ENCODE data around the gene SC5D. TPM values are rescaled to one million over a fixed set of nuclear protein-coding genes. Genes with fewer than 3 reads are reported as not detected.

The SC5D gene
- total RNA-seq, 2 donors from 2014 or later, result 21.5 to 27.4 TPM

DNA sequence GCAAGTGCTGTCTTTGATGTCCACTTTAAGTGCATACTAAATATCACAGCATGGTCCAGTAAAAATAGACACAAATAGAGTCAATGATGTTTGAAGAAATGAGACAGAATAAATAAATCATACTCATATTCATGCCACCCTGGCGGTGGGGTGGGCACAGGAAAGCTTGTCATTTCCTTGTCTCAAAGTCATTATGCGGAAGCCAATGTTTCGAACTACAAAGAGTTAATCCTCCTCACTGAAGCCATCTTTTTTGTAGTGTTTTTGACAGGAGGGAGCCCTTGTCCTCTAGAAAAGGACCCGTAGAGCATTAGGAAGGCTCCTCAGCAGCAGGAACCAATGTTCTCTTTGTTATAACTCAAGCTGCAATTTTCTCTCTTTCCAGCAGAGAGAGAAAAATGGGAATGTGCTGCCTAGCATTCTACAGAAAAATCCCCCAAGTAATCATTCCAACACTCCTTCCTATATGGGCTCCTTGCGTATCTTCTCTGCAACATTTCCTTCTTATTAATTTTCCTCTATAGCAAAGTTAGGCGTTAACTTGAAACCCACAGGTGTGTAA is 30.6 kb downstream of the SC5D start:
- intact Hi-C loops (cut with DNase I), result loop anchor here (5.0 kb wide), 1 partner anchor 214 kb away; no protein-coding TSS in a partner anchor
- no peak for DNase-seq (ENCODE audit: low spot score)

GRCh38 chr11:121326230-121326629 is 33.7 kb downstream of the SC5D start:
- DNase-seq (ENCODE audit: low spot score), result no peak
- intact Hi-C loops (cut with DNase I), result no loop called here

GRCh38 chr11:121327553-121327952 is 35.0 kb downstream of the SC5D start:
- intact Hi-C loops (cut with DNase I), result no loop called here
- DNase-seq (ENCODE audit: low spot score), result no peak

- no peak for DNase-seq (ENCODE audit: low spot score)
- intact Hi-C loops (cut with DNase I), result no loop called here
Measured at GRCh38 chr11:121328176-121328966, 35.8 kb downstream of the SC5D start.

- no peak for DNase-seq (ENCODE audit: low spot score)
- intact Hi-C loops (cut with DNase I), result no loop called here
Measured at GRCh38 chr11:121328967-121329679, 36.6 kb downstream of the SC5D start.

- DNase-seq (ENCODE audit: low spot score), result no peak
- intact Hi-C loops (cut with DNase I), result no loop called here
Measured at GRCh38 chr11:121329781-121330395, 37.3 kb downstream of the SC5D start.

GRCh38 chr11:121330614-121331435 is 38.3 kb downstream of the SC5D start:
- DNase-seq (ENCODE audit: low spot score), result no peak
- intact Hi-C loops (cut with DNase I), result no loop called here

DNA sequence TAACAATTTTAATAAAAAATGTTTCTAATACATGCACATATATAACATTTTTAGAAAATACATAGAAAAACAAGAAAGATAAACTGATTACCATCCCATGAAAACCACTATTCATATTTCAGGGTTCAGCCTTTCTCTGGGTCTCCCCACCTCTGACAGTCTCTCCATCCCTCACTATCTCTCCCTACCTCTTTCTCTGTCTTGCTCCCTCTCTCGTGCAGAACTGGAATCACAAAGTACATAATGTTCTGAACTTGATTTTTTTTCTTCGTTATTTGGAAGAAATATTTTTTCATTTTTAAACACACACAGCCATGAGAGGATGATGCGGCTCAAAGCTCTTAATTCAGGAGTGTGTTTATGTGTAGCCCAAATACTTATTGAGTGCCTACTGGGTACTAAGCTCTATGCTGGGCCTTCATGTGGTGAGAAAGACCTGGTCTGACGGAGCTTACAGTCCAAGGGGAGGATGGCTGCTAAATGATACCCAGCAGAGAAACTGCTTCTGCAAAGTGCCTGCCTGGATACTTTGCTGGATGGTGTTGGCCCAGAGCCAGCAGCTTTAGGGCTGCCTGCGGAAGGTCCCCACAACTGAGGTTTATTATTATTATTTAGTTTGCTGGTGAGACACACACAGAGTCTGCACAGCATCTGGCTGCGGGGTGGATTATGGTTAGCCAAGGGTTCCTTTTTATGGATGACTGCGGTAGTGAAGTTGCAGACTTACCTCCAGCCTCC is 42.6 kb downstream of the SC5D start:
- DNase-seq (ENCODE audit: low spot score), result no peak
- intact Hi-C loops (cut with DNase I), result no loop called here

DNA sequence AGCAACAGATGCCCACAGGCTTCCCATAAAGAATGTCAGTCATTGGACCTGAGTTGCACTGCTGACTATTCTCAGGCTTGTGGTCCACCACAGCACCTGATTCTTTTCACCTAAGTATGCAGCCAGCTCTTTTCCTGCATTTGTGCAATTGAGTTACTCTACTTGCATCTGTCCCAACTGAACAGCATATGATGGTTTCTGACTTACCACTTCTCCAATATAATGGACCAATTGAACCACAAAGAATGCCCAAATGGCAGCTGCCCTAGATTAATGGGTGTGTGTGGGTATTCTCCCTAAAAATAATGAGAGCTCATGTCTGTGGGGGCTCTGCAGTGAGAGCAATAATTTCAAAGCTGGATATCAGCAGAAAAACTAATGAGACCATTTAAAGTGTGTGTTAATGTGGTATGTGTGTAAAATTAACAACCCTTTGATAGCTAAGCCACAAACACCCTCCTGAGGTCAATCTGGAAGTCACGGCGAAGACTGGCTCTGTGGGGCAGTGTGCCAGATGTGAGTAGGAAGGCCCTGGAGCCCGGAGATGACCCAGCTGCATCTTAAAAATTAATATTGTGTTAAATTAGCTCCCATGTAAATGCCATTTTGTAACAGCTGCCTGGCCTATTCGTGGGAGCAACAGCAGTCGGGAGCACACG is 43.8 kb downstream of the SC5D start:
- intact Hi-C loops (cut with DNase I), result no loop called here
- DNase-seq (ENCODE audit: low spot score), result no peak

DNA sequence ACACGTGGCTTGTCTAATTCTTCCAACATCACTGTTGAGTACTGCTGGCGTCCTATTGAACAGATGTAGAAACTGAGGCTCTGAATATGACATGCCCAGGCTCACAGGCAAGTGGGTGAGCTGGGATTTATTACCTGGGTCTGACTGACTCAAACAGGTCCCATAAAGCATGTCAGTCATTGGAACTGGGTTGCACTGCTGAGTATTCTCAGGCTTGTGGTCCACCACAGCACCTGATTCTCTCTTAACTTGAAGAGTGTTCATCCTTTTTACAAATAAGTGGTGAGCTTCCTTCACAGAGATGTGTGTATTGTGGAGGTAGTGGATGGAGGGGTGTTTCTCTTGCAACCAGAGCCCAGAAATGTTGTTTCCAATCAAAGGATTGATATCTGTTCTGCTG is 44.5 kb downstream of the SC5D start:
- intact Hi-C loops (cut with DNase I), result no loop called here
- no peak for DNase-seq (ENCODE audit: low spot score)

- intact Hi-C loops (cut with DNase I), result no loop called here
- no peak for DNase-seq (ENCODE audit: low spot score)
Measured at GRCh38 chr11:121337740-121338272, 45.2 kb downstream of the SC5D start.

DNA sequence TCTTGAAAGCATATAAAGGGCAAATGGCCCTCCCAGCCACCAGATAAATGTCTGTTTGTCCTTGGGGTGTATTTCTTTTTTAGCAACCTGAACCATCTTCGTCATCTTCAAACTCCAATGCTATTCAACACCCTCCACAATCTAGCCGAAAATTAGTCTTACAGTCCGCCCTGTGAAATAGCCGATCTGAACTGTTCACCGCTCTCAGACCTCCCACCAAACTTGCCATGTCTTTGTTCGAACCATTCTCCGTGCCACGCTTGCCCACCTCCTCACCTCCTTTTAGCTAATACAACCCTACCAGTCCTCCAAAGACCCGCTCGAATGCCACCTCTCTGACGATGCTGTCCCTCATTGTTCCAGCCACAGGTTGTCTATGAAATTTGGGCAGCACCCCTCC is 46.0 kb downstream of the SC5D start:
- no peak for DNase-seq (ENCODE audit: low spot score)
- intact Hi-C loops (cut with DNase I), result no loop called here

- DNase-seq (ENCODE audit: low spot score), result no peak
- intact Hi-C loops (cut with DNase I), result no loop called here
Measured at GRCh38 chr11:121340032-121340580, 47.5 kb downstream of the SC5D start.

DNA sequence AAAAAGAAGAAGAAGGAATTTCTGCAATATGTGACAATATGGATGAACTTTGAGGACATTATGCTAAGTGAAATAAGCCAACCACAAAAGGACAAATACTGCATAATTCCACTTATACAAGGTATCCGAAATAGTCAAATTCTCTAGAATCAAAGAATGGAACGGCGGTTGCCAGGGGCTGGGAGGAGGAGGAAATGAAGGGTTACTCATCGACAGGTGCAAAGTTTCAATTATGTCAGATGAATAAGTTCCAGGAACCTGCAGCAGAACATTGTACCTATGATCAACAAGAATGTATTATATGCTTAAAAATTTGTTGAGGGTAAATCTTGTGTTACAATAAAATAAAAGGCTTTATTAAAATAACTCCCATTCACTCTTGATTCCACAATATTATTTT is 49.0 kb downstream of the SC5D start:
- DNase-seq (ENCODE audit: low spot score), result no peak
- intact Hi-C loops (cut with DNase I), result no loop called here

DNA sequence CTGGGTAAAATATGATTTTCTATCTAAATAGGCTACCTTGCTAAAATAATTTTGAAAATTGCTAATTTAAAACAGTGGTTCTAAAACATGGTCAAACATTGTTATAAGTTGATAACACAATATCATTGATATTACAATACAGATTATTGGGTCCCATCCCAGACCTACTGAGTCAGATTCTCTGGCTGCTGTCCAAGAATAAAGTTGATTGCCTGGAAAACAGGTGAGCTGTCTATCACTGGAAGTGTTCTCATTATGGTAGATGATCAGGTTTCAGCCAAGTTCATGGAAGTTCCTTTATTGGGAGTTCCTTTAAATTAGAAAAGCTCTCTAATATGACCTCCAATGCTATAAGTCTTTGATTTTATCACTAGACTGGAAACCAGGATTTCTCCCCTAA is 52.3 kb downstream of the SC5D start:
- intact Hi-C loops (cut with DNase I), result no loop called here
- DNase-seq (ENCODE audit: low spot score), result no peak

- DNase-seq (ENCODE audit: low spot score), result no peak
- intact Hi-C loops (cut with DNase I), result no loop called here
Measured at GRCh38 chr11:121347094-121347493, 54.5 kb downstream of the SC5D start.

DNA sequence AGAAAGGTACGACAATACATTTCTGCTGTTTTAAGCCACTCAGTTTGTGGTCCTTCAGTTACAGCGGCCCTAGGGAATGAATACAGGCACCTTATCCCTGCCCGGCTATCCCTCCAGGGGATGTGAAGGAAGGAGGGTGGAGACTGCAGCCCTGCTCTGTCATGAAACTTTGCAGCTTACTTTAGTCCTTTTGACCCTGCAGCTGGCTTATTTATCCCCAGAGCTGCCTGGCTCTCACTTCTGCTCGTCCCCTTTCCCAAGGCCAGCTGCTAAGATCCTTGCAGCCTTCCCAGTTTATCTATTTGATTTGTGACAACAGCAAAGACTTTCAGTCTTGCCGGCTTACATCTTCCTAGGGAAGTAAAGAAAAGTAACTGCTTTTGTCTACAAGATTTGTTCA is 55.2 kb downstream of the SC5D start:
- DNase-seq (ENCODE audit: low spot score), result no peak

More for the DNA sequence above, 55.2 kb downstream of the SC5D start:
- intact Hi-C loops (cut with DNase I), result no loop called here

Measured in posterior vena cava (tissue), 2 donors.